SK-N-MC (cell line): Measurements from ENCODE around the gene AGBL1.

Experiments used
- EZH2 ChIP-seq: fragments of 200-600 bp; sonication (generic); IDR thresholded peaks from one replicate; pipeline ENCODE4 v1.6.1; 2017; ENCODE audit warnings: antibody characterized with exemption
- FOXP2 ChIP-seq: optimal IDR thresholded peaks from 2 replicates; pipeline ENCODE3; 2011; ENCODE audit warnings: mild to moderate bottlenecking, moderate library complexity; ENCODE audit not compliant: insufficient read depth; ENCODE audit errors: extremely low read length, control extremely low read depth
- POLR2AphosphoS5 ChIP-seq: IDR thresholded peaks from 2 replicates; pipeline ENCODE4 v1.6.1; 2012; ENCODE audit warnings: mild to moderate bottlenecking, low read depth, low read length, borderline replicate concordance

DNA sequence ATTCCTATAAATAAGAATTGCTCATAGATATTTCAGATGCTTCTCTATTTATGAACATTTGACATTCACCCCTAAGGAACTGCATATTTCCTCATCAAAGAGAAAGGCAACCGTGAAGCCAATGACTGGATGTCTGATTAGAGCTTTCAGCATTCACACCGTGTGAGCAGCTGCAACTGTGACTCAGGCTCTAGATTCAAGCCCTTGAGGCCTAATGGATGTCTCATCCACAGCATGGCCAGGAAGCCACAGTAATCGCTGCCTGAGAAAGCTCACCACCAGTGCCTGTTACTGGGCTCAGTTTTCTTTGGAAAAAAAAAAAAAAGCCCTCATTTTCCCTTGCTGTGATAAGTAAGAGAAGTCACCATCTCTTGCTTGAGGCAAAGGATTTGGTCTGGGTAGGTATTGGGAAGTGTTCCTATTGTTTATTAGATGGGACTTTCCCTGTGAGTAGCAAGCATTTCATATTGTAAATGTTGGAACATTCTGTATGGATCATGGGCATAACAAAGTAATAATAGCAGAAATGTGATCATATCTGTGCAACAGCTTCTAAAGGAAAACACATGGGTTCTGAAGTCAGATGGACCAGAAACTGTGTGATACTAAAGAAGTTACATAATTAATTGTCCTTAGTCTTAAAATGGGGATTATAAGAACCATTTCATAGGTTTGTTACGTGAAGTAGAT is 783.7 kb downstream of the AGBL1 start:
- TF ChIP-seq POLR2AphosphoS5 (no peak), EZH2 (no peak), FOXP2 (no peak)
